ENCODE data around the gene HIP1R.
A peak's percentile ranks its signal among the peaks of the same experiment; 100 is the strongest.
"Not testable (repeated sequence)": the region's sequence is repeated elsewhere in the genome, so short reads cannot be mapped to it uniquely, and the experiment has no call there.

Gene HIP1R, protein sequence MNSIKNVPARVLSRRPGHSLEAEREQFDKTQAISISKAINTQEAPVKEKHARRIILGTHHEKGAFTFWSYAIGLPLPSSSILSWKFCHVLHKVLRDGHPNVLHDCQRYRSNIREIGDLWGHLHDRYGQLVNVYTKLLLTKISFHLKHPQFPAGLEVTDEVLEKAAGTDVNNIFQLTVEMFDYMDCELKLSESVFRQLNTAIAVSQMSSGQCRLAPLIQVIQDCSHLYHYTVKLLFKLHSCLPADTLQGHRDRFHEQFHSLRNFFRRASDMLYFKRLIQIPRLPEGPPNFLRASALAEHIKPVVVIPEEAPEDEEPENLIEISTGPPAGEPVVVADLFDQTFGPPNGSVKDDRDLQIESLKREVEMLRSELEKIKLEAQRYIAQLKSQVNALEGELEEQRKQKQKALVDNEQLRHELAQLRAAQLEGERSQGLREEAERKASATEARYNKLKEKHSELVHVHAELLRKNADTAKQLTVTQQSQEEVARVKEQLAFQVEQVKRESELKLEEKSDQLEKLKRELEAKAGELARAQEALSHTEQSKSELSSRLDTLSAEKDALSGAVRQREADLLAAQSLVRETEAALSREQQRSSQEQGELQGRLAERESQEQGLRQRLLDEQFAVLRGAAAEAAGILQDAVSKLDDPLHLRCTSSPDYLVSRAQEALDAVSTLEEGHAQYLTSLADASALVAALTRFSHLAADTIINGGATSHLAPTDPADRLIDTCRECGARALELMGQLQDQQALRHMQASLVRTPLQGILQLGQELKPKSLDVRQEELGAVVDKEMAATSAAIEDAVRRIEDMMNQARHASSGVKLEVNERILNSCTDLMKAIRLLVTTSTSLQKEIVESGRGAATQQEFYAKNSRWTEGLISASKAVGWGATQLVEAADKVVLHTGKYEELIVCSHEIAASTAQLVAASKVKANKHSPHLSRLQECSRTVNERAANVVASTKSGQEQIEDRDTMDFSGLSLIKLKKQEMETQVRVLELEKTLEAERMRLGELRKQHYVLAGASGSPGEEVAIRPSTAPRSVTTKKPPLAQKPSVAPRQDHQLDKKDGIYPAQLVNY

DNA sequence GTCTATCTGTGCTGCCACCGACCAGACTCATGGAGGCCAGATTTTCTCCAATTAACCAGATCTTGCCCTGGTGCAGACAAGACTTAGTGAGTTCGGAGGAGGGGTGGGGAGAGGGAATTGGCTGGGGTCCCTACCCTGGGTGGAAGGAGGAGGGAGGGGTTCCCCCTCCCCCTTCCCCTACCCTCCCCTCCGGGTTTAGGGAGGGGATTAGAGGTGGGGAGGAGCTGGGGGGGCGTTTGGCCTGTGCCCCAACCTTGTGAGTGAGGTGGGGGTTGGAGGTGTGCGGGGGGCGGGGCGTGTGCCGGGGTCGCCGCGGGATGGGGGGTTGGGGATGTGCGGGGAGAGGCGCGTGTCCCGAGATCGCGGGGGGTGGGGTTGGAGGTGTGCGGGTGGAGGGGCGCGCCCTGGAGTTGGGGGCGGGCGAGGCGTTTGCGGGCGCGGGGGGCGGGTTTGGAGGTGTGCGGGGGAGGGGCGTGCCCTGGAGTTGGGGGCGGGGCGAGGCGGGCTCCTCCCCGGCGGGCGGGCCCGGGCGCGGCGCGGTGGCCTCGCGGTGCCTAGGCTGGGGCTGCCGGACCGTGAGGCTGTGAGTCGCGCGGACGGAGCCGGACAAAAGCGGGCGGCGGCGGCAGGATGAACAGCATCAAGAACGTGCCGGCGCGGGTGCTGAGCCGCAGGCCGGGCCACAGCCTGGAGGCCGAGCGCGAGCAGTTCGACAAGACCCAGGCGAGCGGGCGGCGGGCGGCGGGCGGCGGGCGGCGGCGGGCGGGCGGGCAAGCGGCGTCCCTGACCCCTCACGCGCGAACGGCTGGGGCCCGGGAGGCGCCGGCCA, at the start of gene HIP1R:
Gene HIP1R, plus strand, starts transcription at position 537 of the 829 bp plus-strand sequence. Its CDS starts 94 bp downstream, at position 631.
- DNase-seq = peak; percentile 15

DNA sequence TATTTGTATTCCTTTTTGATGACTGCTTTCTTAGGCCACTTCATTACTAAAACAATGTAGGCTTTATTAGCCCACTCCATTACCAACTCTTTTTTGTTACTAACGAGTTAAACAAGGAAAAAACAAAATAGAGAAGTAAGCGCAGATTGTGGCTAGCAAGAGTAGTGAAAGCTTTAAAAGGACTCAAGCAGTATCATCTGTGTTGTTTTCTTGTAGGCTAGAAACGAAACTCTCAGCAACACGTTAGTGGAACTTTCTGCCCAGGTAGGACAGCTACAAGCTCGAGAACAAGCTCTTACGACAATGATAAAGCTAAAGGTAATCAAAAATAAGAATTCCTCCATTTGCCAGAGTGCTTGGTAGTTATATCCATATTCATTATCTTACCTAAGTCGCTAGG, 49.8 kb upstream of the HIP1R start:
- no peak for DNase-seq

- no peak for DNase-seq
Observed at GRCh38 chr12:122788387-122788786, 46.9 kb upstream of the HIP1R start.

DNA sequence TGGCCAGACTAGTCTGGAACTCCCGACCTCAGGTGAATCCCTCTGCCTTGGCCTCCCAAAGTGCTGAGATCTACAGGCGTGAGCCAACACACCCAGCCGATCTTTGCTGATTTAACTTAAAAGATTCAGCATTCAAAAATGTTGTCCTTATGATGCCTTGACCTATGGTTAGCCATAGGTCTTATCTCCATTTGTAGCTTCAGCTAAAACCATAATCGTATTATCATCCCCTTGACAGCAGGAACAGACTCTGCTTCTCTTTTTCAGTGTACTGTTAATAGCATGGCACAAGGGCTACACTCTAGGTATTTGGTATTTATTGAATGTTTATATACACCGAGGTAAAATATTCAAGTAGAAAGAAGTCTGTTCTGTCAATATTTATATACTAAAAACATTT, 45.6 kb upstream of the HIP1R start:
- DNase-seq = no peak

- DNase-seq = no peak
Observed at GRCh38 chr12:122790393-122791075, 44.7 kb upstream of the HIP1R start.

- DNase-seq = peak; percentile 71
Observed at GRCh38 chr12:122793685-122794106, 41.6 kb upstream of the HIP1R start.

DNA sequence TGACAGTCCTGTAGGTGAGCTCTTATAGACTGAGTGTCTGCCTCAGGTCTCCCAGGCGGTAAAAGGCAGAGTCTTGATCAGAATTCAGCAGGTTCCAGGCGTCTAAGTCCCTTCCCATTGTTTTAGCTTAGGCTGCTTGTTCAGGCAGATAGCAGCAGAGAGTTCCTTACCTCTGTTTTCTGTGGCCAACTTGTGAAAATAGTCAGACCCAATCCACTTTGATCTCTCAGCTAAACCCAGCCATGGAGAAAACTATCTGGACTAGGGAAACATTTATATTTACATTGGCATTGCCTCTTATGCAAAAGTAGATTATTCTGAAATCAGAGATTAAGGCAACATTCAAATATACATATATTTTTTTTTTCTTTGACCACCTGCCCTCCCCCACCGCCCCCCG, 39.5 kb upstream of the HIP1R start:
- no peak for DNase-seq

GRCh38 chr12:122799641-122800243, 35.5 kb upstream of the HIP1R start:
- DNase-seq = no peak

DNA sequence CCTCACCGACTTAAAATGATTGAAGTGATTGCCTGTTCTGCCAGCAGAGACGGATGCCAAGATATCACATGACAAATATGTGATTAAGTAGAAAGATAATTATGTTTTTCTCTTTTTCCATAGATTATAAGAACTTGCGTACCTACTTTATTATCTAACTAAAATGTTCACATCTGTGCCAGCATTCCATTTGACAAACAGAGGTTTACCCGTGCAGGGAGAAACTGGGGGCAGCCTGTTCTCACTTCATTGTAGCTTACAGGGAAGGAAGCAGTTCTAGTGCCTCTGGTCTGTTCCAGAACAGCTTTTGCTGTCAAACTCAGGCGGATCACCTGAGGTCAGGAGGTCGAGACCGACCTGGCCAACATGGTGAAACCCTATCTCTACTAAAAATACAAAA, 31.3 kb upstream of the HIP1R start:
- no peak for DNase-seq

GRCh38 chr12:122804957-122805356, 30.3 kb upstream of the HIP1R start:
- not testable (repeated sequence) for DNase-seq

GRCh38 chr12:122807651-122808050, 27.6 kb upstream of the HIP1R start:
- DNase-seq = no peak

GRCh38 chr12:122811777-122812176, 23.5 kb upstream of the HIP1R start:
- no peak for DNase-seq

DNA sequence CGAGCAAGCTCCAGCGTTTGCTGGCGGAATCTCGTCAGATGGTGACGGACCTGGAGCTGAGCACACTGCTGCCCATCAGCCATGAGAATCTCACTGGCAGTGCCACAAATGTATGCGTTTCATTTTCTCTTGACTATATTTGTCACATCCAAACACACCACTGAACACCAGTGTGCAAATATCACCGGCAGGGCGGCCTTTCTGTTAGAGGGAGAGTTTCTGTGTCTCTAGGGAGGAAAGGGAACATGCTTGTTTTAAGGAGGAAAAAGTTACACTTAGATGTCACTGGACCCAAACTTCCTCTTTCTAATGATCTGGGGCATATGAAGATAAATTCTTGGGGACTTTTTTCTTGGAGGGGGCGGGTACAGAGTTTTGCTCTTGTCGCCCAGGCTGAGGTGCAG, 21.9 kb upstream of the HIP1R start:
- no peak for DNase-seq

GRCh38 chr12:122819209-122819785, 16.0 kb upstream of the HIP1R start:
- no peak for DNase-seq

DNA sequence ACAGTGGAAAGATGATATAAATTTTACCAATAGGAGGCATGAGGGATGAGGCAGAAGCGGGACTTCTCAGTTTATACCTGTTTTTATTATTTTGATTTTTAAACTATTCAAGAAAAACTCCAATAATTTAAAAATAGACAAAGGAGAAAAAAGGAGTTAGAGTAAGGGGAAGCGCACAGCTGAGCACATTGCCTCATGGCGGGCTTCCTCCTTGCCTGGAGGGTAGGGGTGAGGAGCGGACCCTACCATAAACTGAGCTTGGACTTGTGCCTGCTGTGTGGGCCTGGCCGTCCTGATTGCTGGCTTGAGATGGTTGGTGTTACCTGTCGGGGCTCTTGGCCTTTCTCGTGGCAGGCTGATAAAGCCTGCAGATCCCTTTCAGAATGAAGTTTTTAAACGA, 15.1 kb upstream of the HIP1R start:
- no peak for DNase-seq

DNA sequence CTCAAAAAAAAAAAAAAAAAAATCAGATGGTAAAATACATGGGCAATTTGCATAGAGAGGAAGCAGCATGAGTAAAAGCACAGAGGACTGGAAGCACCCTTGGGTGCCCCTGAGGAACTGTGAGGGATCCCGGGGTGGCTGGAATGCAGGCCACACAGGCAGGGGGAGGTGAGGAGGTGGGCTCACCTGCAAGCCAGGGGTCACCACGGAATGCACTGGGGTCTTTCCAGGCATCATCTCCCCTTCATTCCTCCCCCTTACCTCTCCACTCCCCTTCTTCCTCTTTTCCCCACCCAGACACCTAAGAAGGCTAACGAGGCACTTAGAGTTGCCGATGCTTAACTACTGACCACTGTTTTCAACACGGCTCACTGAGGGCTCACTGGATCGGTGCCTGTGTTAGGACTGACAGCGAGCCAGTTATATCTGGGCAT, 14.4 kb upstream of the HIP1R start:
- DNase-seq = no peak

- DNase-seq = no peak
Observed at GRCh38 chr12:122823429-122823828, 11.8 kb upstream of the HIP1R start.

DNA sequence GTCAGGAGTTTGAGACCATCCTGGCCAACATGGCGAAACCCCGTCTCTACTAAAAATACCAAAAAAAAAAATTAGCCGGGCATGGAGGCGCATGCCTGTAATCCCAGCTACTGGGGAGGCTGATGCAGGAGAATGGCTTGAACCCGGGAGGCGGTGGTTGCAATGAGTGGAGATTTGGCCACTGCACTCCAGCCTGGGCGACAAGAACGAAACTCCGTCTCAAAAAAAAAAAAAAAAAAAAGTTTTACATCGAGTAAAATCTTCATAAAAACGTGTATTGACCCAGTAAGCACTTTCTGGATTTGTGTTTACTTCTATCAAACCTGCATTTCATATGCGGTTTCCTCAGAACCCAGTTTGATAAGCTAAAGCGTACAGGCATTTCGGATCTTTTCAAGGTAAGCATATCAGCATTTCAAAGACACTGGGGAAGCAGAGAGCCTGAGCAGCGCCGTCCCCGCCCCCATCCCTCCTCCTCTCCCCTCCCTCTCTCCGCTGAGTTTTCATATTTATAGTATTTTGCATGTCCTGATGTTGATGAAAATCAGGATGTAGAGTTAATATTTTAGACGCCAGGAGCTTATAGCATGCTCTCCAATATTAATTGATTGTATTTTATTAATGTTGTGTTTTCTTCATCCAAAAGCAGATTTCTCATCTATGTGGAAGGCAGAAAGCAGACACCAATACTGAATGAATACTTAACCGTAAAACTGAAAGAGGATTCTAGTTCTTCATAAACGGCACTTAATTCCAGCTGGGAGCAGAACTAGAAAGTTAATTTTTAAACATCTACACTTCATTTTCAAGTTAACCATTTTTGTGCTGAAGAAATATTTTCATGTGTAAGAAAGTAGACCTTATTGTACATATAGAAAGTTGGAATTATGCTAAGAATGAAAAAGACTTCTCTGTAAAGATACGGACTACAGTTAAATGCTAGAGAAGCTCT, 9.2 kb upstream of the HIP1R start:
- DNase-seq = peak; percentile 62

DNA sequence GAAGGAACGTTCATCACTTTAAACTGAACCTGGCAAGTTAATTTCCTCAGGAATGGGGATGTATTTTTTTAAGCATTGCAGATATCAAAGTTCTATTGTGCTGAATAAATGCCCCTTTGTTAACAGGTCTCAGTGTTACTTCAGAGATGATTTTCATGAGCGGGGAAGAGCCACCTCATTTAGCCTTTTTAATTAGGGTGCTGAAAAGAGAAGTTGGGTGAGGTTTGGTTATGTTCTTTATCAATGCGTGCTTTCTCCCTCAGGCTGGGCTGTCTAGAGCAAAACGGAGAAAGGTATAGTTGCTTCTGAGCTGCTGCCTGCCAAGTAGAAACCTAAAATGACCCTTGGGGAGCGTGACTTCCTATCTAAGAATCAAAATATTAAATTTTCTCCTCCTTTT, 8.0 kb upstream of the HIP1R start:
- peak; percentile 59 for DNase-seq

Measured in NCI-H526 treated with DMSO at 0.1 percent for 48 hours (cell line).